A172 (cell line): ENCODE data around the gene CCDC177. TPM values are rescaled to one million over a fixed set of nuclear protein-coding genes. Genes with fewer than 3 reads are reported as not detected.

Source experiments
- DNase-seq: peaks from one replicate; pipeline ENCODE4 v3.0.0-alpha.2; 2015; ENCODE audit warnings: low spot score
- total RNA-seq: library from RNA; depleted of rRNA; stranded (reverse); fragments of >200 nt; shearing (Covaris generic); gene quantifications from 2 replicates; pipeline ENCODE4 v1.2.3, GENCODE V29; 2014; rRNA removed

Gene CCDC177
- total RNA-seq, 1 experiment from 2014 or later: not detected

- no peak for DNase-seq
These were observed 45.1 kb downstream of the CCDC177 start for GRCh38 chr14:69529563-69529962.

GRCh38 chr14:69528930-69529329 lies 45.7 kb downstream of the CCDC177 start:
- DNase-seq: no peak

- no peak for DNase-seq
These were observed 46.5 kb downstream of the CCDC177 start for GRCh38 chr14:69528143-69528542.

- DNase-seq: no peak
These were observed 47.0 kb downstream of the CCDC177 start for GRCh38 chr14:69527635-69528034.

GRCh38 chr14:69525896-69526295 lies 48.8 kb downstream of the CCDC177 start:
- DNase-seq: no peak

- no peak for DNase-seq
These were observed 52.6 kb downstream of the CCDC177 start for GRCh38 chr14:69522026-69522425.

Other genes with a start within 250 kb of the CCDC177 start
- gene ERH, start 176.6 kb downstream of the CCDC177 start, total RNA-seq: 155 and 165 TPM in 2 replicates
- gene SLC39A9, start 176.2 kb downstream of the CCDC177 start, total RNA-seq: 53.9 and 64.5 TPM in 2 replicates
- not detected in 2 replicates for gene PLEKHD1, start 90.1 kb downstream of the CCDC177 start, total RNA-seq
- 2.4 and 3.1 TPM in 2 replicates for gene SUSD6, start 36.7 kb upstream of the CCDC177 start, total RNA-seq
- 108 and 142 TPM in 2 replicates for gene SRSF5, start 192.3 kb upstream of the CCDC177 start, total RNA-seq
- gene SLC10A1, start 222.4 kb upstream of the CCDC177 start, total RNA-seq: 0.03 TPM in 1 of 2 replicates, not detected in the other